A549 treated with AZD2906 at 1 μM for 4 hours (cell line): ENCODE measurements around the gene KIF25. TPM values are rescaled to one million over a fixed set of nuclear protein-coding genes. Genes with fewer than 3 reads are reported as not detected.

Experiments used
- total RNA-seq: library from RNA; stranded (reverse); fragments of 200-300 nt; extraction: Qiagen RNA extraction; gene quantifications from 5 replicates; pipeline ENCODE4 v1.2.3, GENCODE V29; 2022

KIF25 gene
- 0.03 to 0.07 TPM in 2 of 5 replicates, not detected in the others for total RNA-seq

GRCh38 chr6:167997642-167998041, at the start of gene KIF25:
Gene KIF25, plus strand, starts transcription at chr6:167997671. Its CDS starts 31,915 bp downstream, at chr6:168029586.

GRCh38 chr6:168078943-168079405, 81.5 kb downstream of the KIF25 start, which contains the start of gene FRMD1:
Gene FRMD1, minus strand, starts transcription at chr6:168079212. Its CDS starts 118 bp downstream, at chr6:168079094.

Other genes starting within 250 kb of the KIF25 start
- 16.2 to 21.4 TPM (median 20.8 TPM) in 5 replicates for gene AFDN, start 170.8 kb upstream of the KIF25 start, total RNA-seq
- 0.03 to 0.11 TPM (median 0.05 TPM) in 5 replicates for gene FRMD1, start 81.5 kb downstream of the KIF25 start, total RNA-seq